ENCODE measurements around the gene CALCOCO1.

The CALCOCO1 gene

GRCh38 chr12:53751336-53752191 is 24.3 kb upstream of the CALCOCO1 start, which contains the start of gene CISTR:
Gene CISTR (minus strand): TSS chr12:53751979.
- DNase-seq: no peak

- DNase-seq: no peak
Observed at GRCh38 chr12:53750812-53751335, 23.6 kb upstream of the CALCOCO1 start.

GRCh38 chr12:53749986-53750811 is 22.9 kb upstream of the CALCOCO1 start:
- no peak for DNase-seq

- DNase-seq: no peak
Observed at GRCh38 chr12:53748072-53748840, 21.0 kb upstream of the CALCOCO1 start.

- DNase-seq: no peak
Observed at GRCh38 chr12:53747095-53747494, 19.8 kb upstream of the CALCOCO1 start.

GRCh38 chr12:53746592-53747092 is 19.4 kb upstream of the CALCOCO1 start:
- DNase-seq: peak; percentile 95

- DNase-seq: no peak
Observed at GRCh38 chr12:53744751-53745150, 17.5 kb upstream of the CALCOCO1 start.

GRCh38 chr12:53744130-53744441 is 16.8 kb upstream of the CALCOCO1 start:
- DNase-seq: peak; percentile 4

- peak; percentile 69 for DNase-seq
Observed at GRCh38 chr12:53743266-53744129, 16.2 kb upstream of the CALCOCO1 start.

- no peak for DNase-seq
Observed at GRCh38 chr12:53740130-53740491, 12.9 kb upstream of the CALCOCO1 start.

GRCh38 chr12:53739214-53740129 is 12.2 kb upstream of the CALCOCO1 start:
- no peak for DNase-seq

GRCh38 chr12:53738406-53739213 is 11.4 kb upstream of the CALCOCO1 start:
- DNase-seq: peak; percentile 25

GRCh38 chr12:53737951-53738405 is 10.7 kb upstream of the CALCOCO1 start:
- peak; percentile 15 for DNase-seq

GRCh38 chr12:53737093-53737808 is 10.0 kb upstream of the CALCOCO1 start:
- DNase-seq: peak; percentile 19

- no peak for DNase-seq
Observed at GRCh38 chr12:53736592-53736991, 9.3 kb upstream of the CALCOCO1 start.

- DNase-seq: peak; percentile 22
Observed at GRCh38 chr12:53735556-53735955, 8.3 kb upstream of the CALCOCO1 start.

GRCh38 chr12:53734425-53734824 is 7.2 kb upstream of the CALCOCO1 start:
- DNase-seq: no peak

- DNase-seq: no peak
Observed at GRCh38 chr12:53733807-53734200, 6.6 kb upstream of the CALCOCO1 start.
